EL (cell line): Measurements from ENCODE around the gene LRRC74A.
A peak's percentile ranks its signal among the peaks of the same experiment; 100 is the strongest.
"Not testable (repeated sequence)": the region's sequence is repeated elsewhere in the genome, so short reads cannot be mapped to it uniquely, and the experiment has no call there.

Experiments used
- DNase-seq: peaks from one replicate; pipeline ENCODE4 v3.0.0-alpha.2; 2016

The LRRC74A gene

GRCh38 chr14:76898006-76898405, 71.8 kb downstream of the LRRC74A start:
- not testable (repeated sequence) for DNase-seq

- DNase-seq = no peak
Measured at GRCh38 chr14:76900682-76901081, 74.5 kb downstream of the LRRC74A start.

- DNase-seq = peak; percentile 76
Measured at GRCh38 chr14:76901171-76902055, 75.2 kb downstream of the LRRC74A start.

GRCh38 chr14:76902591-76902990, 76.4 kb downstream of the LRRC74A start:
- no peak for DNase-seq

GRCh38 chr14:76904100-76904739, 78.0 kb downstream of the LRRC74A start:
- peak; percentile 91 for DNase-seq

GRCh38 chr14:76904740-76905569, 78.7 kb downstream of the LRRC74A start:
- DNase-seq = peak; percentile 100

- no peak for DNase-seq
Measured at GRCh38 chr14:76908834-76909233, 82.6 kb downstream of the LRRC74A start.

GRCh38 chr14:76909266-76909665, 83.1 kb downstream of the LRRC74A start:
- DNase-seq = no peak

- no peak for DNase-seq
Measured at GRCh38 chr14:76910371-76910890, 84.2 kb downstream of the LRRC74A start.

- no peak for DNase-seq
Measured at GRCh38 chr14:76911473-76911872, 85.3 kb downstream of the LRRC74A start.

- DNase-seq = not testable (repeated sequence)
Measured at GRCh38 chr14:76914533-76915081, 88.4 kb downstream of the LRRC74A start.

GRCh38 chr14:76916040-76916715, 90.0 kb downstream of the LRRC74A start:
- no peak for DNase-seq

- DNase-seq = peak; percentile 79
Measured at GRCh38 chr14:76917158-76917596, 91.0 kb downstream of the LRRC74A start.

GRCh38 chr14:76917745-76918255, 91.6 kb downstream of the LRRC74A start:
- no peak for DNase-seq

GRCh38 chr14:76918256-76918781, 92.1 kb downstream of the LRRC74A start:
- peak; percentile 80 for DNase-seq

GRCh38 chr14:76918782-76919394, 92.7 kb downstream of the LRRC74A start:
- DNase-seq = peak; percentile 99
